Measurements from ENCODE around the gene RABL6.
"Not testable (repeated sequence)": the region's sequence is repeated elsewhere in the genome, so short reads cannot be mapped to it uniquely, and the experiment has no call there.

RABL6 gene

DNA sequence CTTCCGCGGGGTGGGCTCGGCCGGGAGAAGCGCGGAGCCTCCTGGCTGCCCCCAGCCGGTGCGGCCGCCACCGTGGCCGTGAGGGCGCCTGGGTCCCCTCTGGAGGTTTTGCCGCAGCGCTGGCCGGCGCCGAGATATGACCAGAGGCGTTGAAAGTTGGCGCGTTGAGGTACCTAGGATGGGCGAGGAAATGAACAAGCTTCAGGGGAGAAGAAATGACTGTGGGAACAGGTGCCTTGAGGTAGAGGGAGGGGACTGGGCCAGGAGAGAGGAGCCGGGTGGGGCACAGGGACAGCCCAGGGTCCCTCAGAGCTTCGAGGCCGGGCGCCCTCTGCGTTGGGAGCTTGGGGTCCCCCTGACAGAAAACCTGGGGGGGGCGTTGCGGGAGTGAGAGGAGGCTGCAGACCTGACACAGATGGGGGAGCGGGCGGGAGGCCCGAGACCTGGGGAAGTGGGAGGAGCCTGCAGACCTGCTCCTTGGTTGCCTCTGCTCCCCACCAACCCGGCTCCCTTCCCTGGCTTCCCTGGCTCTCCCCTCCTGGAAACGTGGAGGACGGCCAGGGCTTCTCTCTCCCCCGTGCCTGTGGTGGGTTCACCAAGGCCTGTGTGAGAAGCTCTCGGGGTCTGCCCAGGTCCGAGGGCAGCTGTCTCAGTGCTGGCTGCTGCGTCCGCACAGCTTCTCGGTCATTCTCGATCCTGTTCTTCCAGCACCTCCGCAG, 14.2 kb downstream of the RABL6 start:
- no peak for DNase-seq (ENCODE audit: low spot score)

- DNase-seq (ENCODE audit: low spot score): no peak
These were observed 15.6 kb downstream of the RABL6 start for GRCh38 chr9:136823136-136824046.

- DNase-seq (ENCODE audit: low spot score): no peak
These were observed 16.9 kb downstream of the RABL6 start for GRCh38 chr9:136824496-136825225.

GRCh38 chr9:136825295-136826187, 17.8 kb downstream of the RABL6 start:
- DNase-seq (ENCODE audit: low spot score): no peak

- DNase-seq (ENCODE audit: low spot score): no peak
These were observed 18.4 kb downstream of the RABL6 start for GRCh38 chr9:136826188-136826541.

DNA sequence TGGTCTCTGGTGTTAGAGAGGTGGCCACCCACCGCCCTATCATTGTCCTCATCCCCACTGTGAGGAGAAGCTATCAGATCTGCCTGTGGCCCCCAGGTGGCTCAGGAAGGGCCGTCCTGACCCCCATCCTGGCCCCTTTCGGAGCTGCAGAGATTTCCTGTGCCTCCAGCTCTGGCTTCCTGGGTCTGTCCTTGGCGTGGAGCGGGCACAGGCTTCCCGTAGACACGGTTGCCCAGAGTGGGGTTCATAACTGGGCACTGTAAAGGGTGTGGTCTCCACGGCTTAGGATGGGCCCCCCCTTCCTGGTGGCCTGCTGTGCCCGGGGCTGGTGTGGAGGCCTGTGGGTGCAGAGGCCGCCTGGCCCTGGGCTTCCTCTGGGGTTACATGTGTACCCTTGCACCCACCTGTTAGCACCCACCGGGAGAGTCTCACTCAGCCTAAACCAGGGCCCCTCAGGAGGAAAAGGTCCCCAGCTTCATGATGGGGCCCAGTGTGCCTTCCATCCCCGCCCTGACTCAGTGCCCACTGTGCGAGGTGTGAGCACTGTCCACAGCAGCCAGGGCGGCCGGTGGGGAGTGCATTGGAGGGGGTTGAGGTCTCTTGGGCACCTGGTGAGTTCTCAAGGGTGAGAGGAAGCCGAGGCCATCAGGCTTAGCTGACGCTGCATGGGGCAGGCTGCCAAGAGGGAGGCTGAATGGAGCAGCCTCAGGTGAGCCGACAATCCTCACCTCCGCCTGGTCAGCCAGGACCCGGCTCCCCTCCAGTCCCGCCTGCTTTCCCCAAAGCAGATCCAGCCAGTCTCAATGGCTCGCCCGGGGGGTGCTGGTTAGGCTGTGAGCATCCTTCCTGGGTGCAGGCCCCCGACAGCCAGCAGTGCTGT, 19.2 kb downstream of the RABL6 start:
- DNase-seq (ENCODE audit: low spot score): no peak

GRCh38 chr9:136827794-136828473, 20.2 kb downstream of the RABL6 start:
- no peak for DNase-seq (ENCODE audit: low spot score)

DNA sequence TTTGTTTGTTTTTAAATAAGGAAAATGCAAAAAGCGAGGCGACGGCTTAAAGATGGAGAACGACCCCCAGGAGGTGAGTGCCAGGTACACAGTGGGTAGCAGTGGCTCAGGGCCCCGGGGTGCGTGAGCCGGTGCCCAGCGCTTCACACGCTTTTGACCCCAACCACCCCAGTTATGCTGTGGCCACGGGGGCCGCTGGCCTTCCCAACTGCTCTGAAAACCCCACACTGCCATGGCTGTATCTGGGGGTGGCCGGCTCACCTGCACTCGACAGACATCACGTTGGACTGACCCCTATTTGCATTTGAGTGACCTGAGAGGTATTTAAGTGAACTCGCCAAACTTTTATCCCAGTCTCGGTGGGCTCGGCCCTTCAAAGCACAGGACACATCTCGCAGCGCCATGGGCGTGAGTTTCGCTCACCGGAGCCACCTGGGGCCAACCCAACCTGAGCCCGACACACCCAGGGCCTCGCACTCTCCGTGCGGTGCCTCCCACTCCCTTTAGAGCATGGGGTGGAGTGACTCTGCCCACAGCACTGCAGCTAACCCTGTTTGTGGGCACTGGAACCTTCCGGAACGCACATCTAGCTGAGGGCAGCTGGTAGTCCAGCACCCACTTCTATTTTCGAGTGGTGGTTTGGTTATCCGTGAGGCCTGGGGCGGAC, 20.9 kb downstream of the RABL6 start:
- DNase-seq (ENCODE audit: low spot score): no peak

DNA sequence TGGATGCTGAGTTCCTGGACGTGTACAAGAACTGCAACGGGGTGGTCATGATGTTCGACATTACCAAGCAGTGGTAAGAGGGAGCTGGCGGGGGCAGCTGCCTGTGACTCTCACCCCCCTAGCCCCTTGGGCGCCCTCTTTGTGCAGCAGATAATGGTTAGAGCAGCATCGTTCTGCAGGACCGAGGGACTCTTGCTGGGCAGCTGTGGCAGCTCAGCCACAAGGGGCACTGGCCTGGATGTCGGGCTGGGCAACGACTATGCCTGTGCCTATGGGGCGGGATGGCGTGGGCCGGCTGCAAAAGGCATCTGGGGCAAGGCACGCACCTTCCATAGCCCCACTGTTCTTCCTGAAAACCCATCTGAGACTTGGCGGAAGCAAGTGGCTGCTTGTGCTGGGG, 21.7 kb downstream of the RABL6 start:
- DNase-seq (ENCODE audit: low spot score): no peak

DNA sequence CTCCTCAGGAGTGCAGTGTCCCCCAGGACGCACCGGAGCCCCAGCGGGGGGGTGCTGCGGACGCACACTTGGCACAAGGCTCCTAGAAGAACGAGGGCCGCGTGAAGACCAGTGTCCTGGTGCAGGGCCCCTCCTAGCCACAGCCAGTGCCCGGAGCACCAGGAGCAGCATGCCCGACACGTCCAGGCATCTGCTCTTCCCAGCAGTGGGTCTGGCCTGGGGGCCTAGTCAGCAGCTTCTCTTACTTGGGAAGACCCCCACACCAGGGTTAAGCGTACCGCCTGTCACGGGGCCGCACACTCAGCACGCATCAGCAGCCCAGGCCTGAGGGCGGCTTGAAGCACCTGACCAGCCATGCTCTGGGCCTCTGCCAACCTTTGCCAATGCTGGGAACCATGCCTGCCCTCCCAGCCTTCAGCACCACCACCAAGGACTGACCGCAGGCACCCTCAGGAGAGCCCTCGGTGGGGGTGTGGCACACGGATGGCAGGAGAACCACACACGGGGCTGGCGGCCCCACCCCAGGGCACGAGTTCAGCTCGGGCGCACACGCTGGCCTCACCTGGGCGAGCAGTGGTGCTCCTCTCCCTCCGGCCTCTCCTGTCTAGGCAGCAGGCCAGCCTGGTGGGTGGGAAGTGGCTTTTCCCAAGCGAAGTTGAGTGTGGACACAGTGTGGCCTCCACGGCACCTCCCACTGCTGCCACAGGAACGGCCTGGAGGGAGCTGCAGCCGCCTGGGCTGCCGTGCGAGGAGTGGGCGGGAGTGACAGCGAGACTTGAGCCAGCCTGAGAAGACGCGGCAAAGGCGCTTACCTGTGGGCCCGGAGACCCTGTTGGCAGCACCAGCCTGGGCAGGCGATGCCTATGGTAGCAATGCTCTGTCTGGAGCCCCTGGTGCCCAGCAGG, 22.5 kb downstream of the RABL6 start:
- DNase-seq (ENCODE audit: low spot score): no peak

- no peak for DNase-seq (ENCODE audit: low spot score)
These were observed 23.4 kb downstream of the RABL6 start for GRCh38 chr9:136831002-136831719.

DNA sequence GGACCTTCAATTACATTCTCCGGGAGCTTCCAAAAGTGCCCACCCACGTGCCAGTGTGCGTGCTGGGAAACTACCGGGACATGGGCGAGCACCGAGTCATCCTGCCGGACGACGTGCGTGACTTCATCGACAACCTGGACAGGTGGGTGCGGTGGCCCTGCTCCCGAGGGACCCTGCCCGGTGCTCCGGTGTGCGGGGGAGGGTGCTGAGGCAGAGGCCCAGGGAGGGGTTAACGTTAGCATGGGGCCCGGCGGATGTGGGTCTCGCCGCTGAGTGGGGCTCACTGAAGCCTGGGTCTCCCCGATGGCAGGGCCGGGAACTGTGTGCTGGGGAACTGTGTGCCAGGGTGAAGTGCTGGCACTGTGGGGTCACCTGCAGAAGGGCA, 24.0 kb downstream of the RABL6 start:
- DNase-seq (ENCODE audit: low spot score): no peak

- no peak for DNase-seq (ENCODE audit: low spot score)
These were observed 24.8 kb downstream of the RABL6 start for GRCh38 chr9:136832581-136832980.

DNA sequence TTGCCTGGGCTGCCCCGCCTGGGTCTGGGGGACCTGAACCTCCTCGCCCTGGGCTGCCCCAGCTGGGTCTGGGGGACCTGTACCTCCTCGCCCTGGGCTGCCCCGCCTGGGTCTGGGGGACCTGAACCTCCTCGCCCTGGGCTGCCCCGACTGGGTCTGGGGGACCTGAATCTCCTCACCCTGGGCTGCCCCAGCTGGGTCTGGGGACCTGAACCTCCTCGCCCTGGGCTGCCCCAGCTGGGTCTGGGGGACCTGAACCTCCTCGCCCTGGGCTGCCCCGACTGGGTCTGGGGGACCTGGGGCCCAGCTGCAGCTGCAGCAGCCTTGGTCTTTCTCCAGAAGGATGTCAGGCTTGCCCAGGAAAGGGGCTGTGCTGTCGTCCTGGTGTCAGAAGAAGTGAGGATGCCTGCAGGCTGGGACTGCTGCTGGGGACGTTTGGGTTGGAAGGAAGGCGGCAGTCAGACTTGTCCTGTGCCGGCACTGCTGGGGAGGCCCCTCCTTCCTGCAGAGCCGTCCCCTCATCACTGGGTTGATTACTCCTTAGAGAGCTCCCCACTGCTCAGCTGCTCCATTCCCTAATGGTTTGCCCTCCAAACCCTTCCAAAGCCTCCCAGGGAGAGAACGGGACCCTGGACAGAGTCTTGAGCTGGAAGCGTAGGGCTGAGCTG, 25.8 kb downstream of the RABL6 start:
- DNase-seq (ENCODE audit: low spot score): not testable (repeated sequence)

DNA sequence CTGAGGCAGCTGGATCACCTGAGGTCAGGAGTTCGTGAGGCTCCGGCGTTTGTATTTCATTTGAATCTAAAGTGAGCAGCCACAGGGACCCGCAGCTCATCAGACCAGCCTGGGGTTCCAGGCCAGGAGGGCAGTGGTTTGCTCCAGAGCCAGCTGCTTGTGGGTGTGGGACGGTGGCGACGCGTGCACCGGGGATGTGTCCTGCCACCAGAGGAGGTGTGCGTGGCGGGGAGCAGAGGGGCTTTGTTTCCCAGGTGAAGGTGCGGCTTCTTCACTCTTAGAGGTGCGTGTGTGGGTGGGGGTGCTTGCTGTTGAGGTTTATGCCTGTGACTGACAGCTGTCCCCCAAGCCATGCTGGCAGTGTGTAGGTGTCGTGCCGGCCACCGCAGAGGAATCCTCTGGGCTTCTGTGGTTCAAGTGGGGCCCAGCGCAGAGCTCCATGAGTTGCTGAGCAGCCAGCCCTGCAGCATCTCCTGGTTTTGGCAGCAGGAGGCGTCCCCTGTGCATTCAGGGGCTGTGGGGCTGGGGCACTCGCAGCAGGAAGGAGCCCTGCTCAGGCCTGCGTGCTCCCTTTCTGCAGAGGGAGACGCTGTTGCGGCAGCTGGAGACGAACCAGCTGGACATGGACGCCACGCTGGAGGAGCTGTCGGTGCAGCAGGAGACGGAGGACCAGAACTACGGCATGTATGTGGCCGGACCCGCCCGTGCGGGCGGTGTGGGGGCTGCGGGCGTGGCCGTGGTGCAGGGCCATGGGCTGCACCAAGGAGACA, 27.6 kb downstream of the RABL6 start:
- DNase-seq (ENCODE audit: low spot score): no peak
